Liver (tissue), 9 donors: ENCODE data around the gene RAVER1. TPM values are rescaled to one million over a fixed set of nuclear protein-coding genes. Genes with fewer than 3 reads are reported as not detected.

Source experiments
- DNase-seq: peaks from one replicate; pipeline ENCODE4 v3.0.0-alpha.2; 2017; ENCODE audit warnings: low spot score
- H3K27ac ChIP-seq, 2 donors: one replicate each; pipeline ENCODE4 v1.7.0; 2013; ENCODE audit warnings: inconsistent platforms in 2 of 2, low read length in 2 of 2, control low read depth in 1 of 2, low read depth in 1 of 2, mild to moderate bottlenecking in 1 of 2
- H3K27me3 ChIP-seq, 4 donors: one replicate each; pipeline versions ENCODE4 v1.6.1 to v1.7.0; 2013; ENCODE audit warnings: low read length in 3 of 4, inconsistent platforms in 1 of 4, mild to moderate bottlenecking in 1 of 4, moderate library complexity in 1 of 4; ENCODE audit not compliant: control insufficient read depth in 4 of 4, insufficient read depth in 4 of 4
- H3K36me3 ChIP-seq, 4 donors: one replicate each; pipeline versions ENCODE4 v1.6.1 to v1.7.0; 2013; ENCODE audit warnings: low read length in 3 of 4, mild to moderate bottlenecking in 3 of 4, low read depth in 1 of 4, moderate library complexity in 1 of 4; ENCODE audit not compliant: control insufficient read depth in 4 of 4, insufficient read depth in 3 of 4
- H3K4me1 ChIP-seq, 4 donors: one replicate each; pipeline versions ENCODE4 v1.6.1 to v1.7.0; 2013; ENCODE audit warnings: low read length in 3 of 4, mild to moderate bottlenecking in 3 of 4, moderate library complexity in 1 of 4; ENCODE audit not compliant: control insufficient read depth in 4 of 4, insufficient read depth in 4 of 4
- H3K4me3 ChIP-seq, 3 donors: one replicate each; pipeline versions ENCODE4 v1.6.1 to v1.7.0; 2013; ENCODE audit warnings: low read length in 3 of 3, control low read depth in 1 of 3, low read depth in 1 of 3, mild to moderate bottlenecking in 1 of 3
- H3K9ac ChIP-seq, 2 donors: one replicate each; pipeline ENCODE4 v1.7.0; 2013; ENCODE audit warnings: low read length in 2 of 2, mild to moderate bottlenecking in 2 of 2, moderate library complexity in 2 of 2, control low read depth in 1 of 2, low read depth in 1 of 2
- H3K9me3 ChIP-seq, 4 donors: one replicate each; pipeline versions ENCODE4 v1.6.1 to v1.7.0; 2013; ENCODE audit warnings: low read length in 3 of 4; ENCODE audit not compliant: control insufficient read depth in 4 of 4
- ATF3 ChIP-seq: IDR thresholded peaks from 2 replicates; pipeline ENCODE4 v1.6.1; 2016; ENCODE audit warnings: antibody characterized with exemption
- CTCF ChIP-seq: fragments of 150-350 bp; IDR thresholded peaks from 2 replicates; pipeline ENCODE4 v1.5.1; 2017; ENCODE audit warnings: improper control_type of control experiment, low read depth, low read length; ENCODE audit not compliant: missing input control
- EGR1 ChIP-seq, 2 donors: IDR thresholded peaks; 2 replicates each; pipeline ENCODE4 v1.6.1; 2016 to 2018; ENCODE audit warnings: antibody characterized with exemption in 2 of 2, low read depth in 2 of 2
- FOXA1 ChIP-seq: IDR thresholded peaks from 2 replicates; pipeline ENCODE4 v1.6.1; 2016; ENCODE audit warnings: antibody characterized with exemption
- FOXA2 ChIP-seq: IDR thresholded peaks from 2 replicates; pipeline ENCODE4 v1.6.1; 2016; ENCODE audit warnings: antibody characterized with exemption
- GABPA ChIP-seq, 2 donors: IDR thresholded peaks in 1 of 2; conservative IDR thresholded peaks in 1 of 2; 2 replicates each; pipeline ENCODE4 v1.6.1; 2016; ENCODE audit warnings: antibody characterized with exemption in 2 of 2, mild to moderate bottlenecking in 1 of 2, moderate library complexity in 1 of 2
- HNF4A ChIP-seq, 2 donors: conservative IDR thresholded peaks; 2 replicates each; pipeline ENCODE4 v1.6.1; 2016; ENCODE audit warnings: antibody characterized with exemption in 2 of 2, mild to moderate bottlenecking in 2 of 2
- HNF4G ChIP-seq: IDR thresholded peaks from 2 replicates; pipeline ENCODE4 v1.6.1; 2016; ENCODE audit warnings: antibody characterized with exemption
- JUND ChIP-seq, 2 donors: IDR thresholded peaks; 2 replicates each; pipeline ENCODE4 v1.6.1; 2016; ENCODE audit warnings: antibody characterized with exemption in 2 of 2
- MAX ChIP-seq: IDR thresholded peaks from 2 replicates; pipeline ENCODE4 v1.6.1; 2016; ENCODE audit warnings: antibody characterized with exemption
- NR2F2 ChIP-seq: IDR thresholded peaks from 2 replicates; pipeline ENCODE4 v1.6.1; 2016; ENCODE audit warnings: antibody characterized with exemption
- RAD21 ChIP-seq, 2 donors: IDR thresholded peaks; 2 replicates each; pipeline ENCODE4 v1.6.1; 2016; ENCODE audit warnings: antibody characterized with exemption in 2 of 2, mild to moderate bottlenecking in 2 of 2
- REST ChIP-seq: IDR thresholded peaks from 2 replicates; pipeline ENCODE4 v1.6.1; 2016; ENCODE audit warnings: antibody characterized with exemption, mild to moderate bottlenecking
- RXRA ChIP-seq, 2 donors: IDR thresholded peaks; 2 replicates each; pipeline ENCODE4 v1.6.1; 2017 to 2018; ENCODE audit warnings: antibody characterized with exemption in 2 of 2, mild to moderate bottlenecking in 1 of 2
- SP1 ChIP-seq: IDR thresholded peaks from 2 replicates; pipeline ENCODE4 v1.6.1; 2018; ENCODE audit warnings: antibody characterized with exemption, mild to moderate bottlenecking
- TAF1 ChIP-seq: conservative IDR thresholded peaks from 2 replicates; pipeline ENCODE4 v1.6.1; 2016; ENCODE audit warnings: antibody characterized with exemption, mild to moderate bottlenecking
- YY1 ChIP-seq: IDR thresholded peaks from 2 replicates; pipeline ENCODE4 v1.6.1; 2016; ENCODE audit warnings: antibody characterized with exemption, mild to moderate bottlenecking
- ZBTB33 ChIP-seq: IDR thresholded peaks from 2 replicates; pipeline ENCODE4 v1.6.1; 2016; ENCODE audit warnings: antibody characterized with exemption
- WGBS: extraction: QIAGEN DNeasy Blood & Tissue Kit; methylation state at CpG from one replicate; pipeline ENCODE4 v1.1.7; 2013; 5-methylcytosine and 5-hydroxymethylcytosine counted together
- polyA plus RNA-seq, 2 donors: library from polyadenylated mRNA; stranded (reverse) in 1 of 2; unstranded in 1 of 2; fragments of 200-250 nt in 1 of 2; fragments of >200 nt in 1 of 2; fragmentation: Nextera tagmentation in 1 of 2; extraction: Ambion mirVana in 1 of 2; gene quantifications; one replicate each; pipeline versions ENCODE4 v1.2.1 to v1.2.3, GENCODE V29; 2013 to 2015
- total RNA-seq, 2 donors: library from RNA; depleted of rRNA; stranded (reverse); fragments of >200 nt; gene quantifications; one replicate each; pipeline ENCODE4 v1.2.3, GENCODE V29; 2014
- donor health status: healthy.
- donor health status: healthy.
- donor health status: healthy.
- donor health status: healthy.
- donor health status: healthy.

RAVER1 gene
- total and polyA plus RNA-seq, 4 donors: 2.1 to 13.6 (median 6.2) TPM

GRCh38 chr19:10327793-10328192 is 5.5 kb downstream of the RAVER1 start:
- DNase-seq: no peak
- 70% methylated on average over 7 of the region's 7 CpGs for WGBS
- Histone ChIP-seq H3K4me1 (peaks cover 3 to 23% (median 18%) of the 10 kb centered on the region in 4 donors), H3K27ac (no peak overlapping the region), H3K9ac (no peak overlapping the region), H3K27me3 (no peaks in the 10 kb centered on the region), H3K9me3 (no peaks in the 10 kb centered on the region), H3K36me3 (peaks cover 17 to 56% (median 25%) of the 10 kb centered on the region in 4 donors), H3K4me3 (no peak overlapping the region)
- TF ChIP-seq EGR1 (IDR thresholded peaks at IDR 0.05; ENCODE audit: low read depth in 2 of 2) (no peak), RXRA (IDR thresholded peaks at IDR 0.05) (no peak), FOXA2 (no peak), ZBTB33 (no peak), JUND (IDR thresholded peaks at IDR 0.05) (no peak), FOXA1 (no peak), NR2F2 (no peak), GABPA (IDR thresholded peaks at IDR 0.05 in 1 of 2, conservative IDR thresholded peaks at IDR 0.05 in 1 of 2) (no peak), HNF4G (no peak), YY1 (no peak), RAD21 (IDR thresholded peaks at IDR 0.05) (no peak), CTCF (no peak), REST (no peak), HNF4A (conservative IDR thresholded peaks at IDR 0.05) (no peak), ATF3 (no peak), MAX (no peak), SP1 (no peak), TAF1 (no peak)
